OCI-LY7 (cell line): ENCODE results near the gene FOS.

ENCODE experiments used
- EZH2phosphoT487 ChIP-seq: fragments of 200-600 bp; sonication (generic); IDR thresholded peaks from 2 replicates; pipeline ENCODE4 v1.6.1; 2018; ENCODE audit warnings: low read depth, borderline replicate concordance, mild to moderate bottlenecking, mixed run types, antibody characterized with exemption, low read length, moderate library complexity, mixed read lengths
- TF ChIP-seq, protein P1 (sequence below): fragments of 200-600 bp; sonication (generic); conservative IDR thresholded peaks from 2 replicates; pipeline ENCODE4 v1.5.1; 2014; ENCODE audit warnings: mild to moderate bottlenecking, antibody characterized with exemption, low read length, moderate library complexity, mixed read lengths

DNA sequence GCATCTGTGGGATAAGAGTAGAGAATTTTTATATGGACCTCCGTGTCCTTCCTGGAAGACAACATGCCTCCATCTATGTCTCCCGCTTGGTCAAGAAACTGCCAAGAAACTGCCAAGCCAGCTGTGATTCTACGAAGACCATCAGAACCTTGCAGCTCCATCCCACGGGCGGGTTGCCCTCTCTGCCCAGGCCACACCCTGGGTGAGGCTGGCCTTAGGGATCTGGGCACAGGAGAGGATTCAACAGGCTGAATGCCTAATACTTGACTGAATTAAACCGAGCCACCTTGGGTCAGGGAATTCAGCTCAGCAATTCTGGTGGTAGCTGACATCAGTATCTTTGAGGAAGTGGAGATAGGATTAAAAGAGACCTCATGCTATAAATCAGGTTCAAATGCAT is 37.8 kb upstream of the FOS start:
- TF ChIP-seq, protein P1, sequence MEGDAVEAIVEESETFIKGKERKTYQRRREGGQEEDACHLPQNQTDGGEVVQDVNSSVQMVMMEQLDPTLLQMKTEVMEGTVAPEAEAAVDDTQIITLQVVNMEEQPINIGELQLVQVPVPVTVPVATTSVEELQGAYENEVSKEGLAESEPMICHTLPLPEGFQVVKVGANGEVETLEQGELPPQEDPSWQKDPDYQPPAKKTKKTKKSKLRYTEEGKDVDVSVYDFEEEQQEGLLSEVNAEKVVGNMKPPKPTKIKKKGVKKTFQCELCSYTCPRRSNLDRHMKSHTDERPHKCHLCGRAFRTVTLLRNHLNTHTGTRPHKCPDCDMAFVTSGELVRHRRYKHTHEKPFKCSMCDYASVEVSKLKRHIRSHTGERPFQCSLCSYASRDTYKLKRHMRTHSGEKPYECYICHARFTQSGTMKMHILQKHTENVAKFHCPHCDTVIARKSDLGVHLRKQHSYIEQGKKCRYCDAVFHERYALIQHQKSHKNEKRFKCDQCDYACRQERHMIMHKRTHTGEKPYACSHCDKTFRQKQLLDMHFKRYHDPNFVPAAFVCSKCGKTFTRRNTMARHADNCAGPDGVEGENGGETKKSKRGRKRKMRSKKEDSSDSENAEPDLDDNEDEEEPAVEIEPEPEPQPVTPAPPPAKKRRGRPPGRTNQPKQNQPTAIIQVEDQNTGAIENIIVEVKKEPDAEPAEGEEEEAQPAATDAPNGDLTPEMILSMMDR, result no peak
- no peak for TF ChIP-seq EZH2phosphoT487
